Tibial nerve (tissue), 4 donors: ENCODE results near the gene AMBRA1. TPM values are rescaled to one million over a fixed set of nuclear protein-coding genes. Genes with fewer than 3 reads are reported as not detected.

ENCODE experiments used
- DNase-seq, 2 donors: peaks; one replicate each; pipeline ENCODE4 v3.0.0-alpha.2; 2019; ENCODE audit warnings: low spot score in 2 of 2
- H3K27ac ChIP-seq, 4 donors: fragments of 200-600 bp; sonication (generic) in 3 of 4; one replicate each; pipeline ENCODE4 v1.5.1; 2017 to 2019; ENCODE audit warnings: mild to moderate bottlenecking in 1 of 4
- H3K27me3 ChIP-seq, 2 donors: fragments of 200-600 bp; sonication (generic) in 1 of 2; one replicate each; pipeline versions ENCODE4 v1.5.1 to v1.6.0; 2017 to 2019
- H3K36me3 ChIP-seq, 3 donors: fragments of 200-600 bp; sonication (generic); one replicate each; pipeline ENCODE4 v1.5.1; 2018 to 2019
- H3K4me1 ChIP-seq, 4 donors: fragments of 200-600 bp; sonication (generic) in 3 of 4; one replicate each; pipeline ENCODE4 v1.5.1; 2017 to 2019
- H3K4me3 ChIP-seq, 4 donors: fragments of 200-600 bp; sonication (generic) in 3 of 4; one replicate each; pipeline ENCODE4 v1.5.1; 2017 to 2019; ENCODE audit warnings: mild to moderate bottlenecking in 1 of 4, moderate library complexity in 1 of 4
- H3K9me3 ChIP-seq, 4 donors: fragments of 200-600 bp; sonication (generic) in 3 of 4; one replicate each; pipeline ENCODE4 v1.5.1; 2017 to 2019
- CTCF ChIP-seq, 5 experiments: fragments of 200-600 bp in 3 of 5; fragments of 450-650 bp in 2 of 5; sonication (generic) in 3 of 5; IDR thresholded peaks; one replicate each; pipeline ENCODE4 v1.5.1; 2016 to 2019; ENCODE audit warnings: antibody characterized with exemption in 5 of 5, mild to moderate bottlenecking in 3 of 5, moderate library complexity in 2 of 5
- EP300 ChIP-seq, 2 donors: sonication (generic); formaldehyde crosslinking; IDR thresholded peaks; one replicate each; pipeline ENCODE4 v1.6.1; 2017; ENCODE audit warnings: antibody characterized with exemption in 2 of 2, mild to moderate bottlenecking in 1 of 2
- POLR2A ChIP-seq, 2 donors: fragments of 450-650 bp; IDR thresholded peaks; one replicate each; pipeline ENCODE4 v1.6.1; 2017; ENCODE audit warnings: antibody characterized with exemption in 2 of 2, mild to moderate bottlenecking in 2 of 2, moderate library complexity in 2 of 2
- WGBS, 2 donors: methylation state at CpG; one replicate each; pipeline ENCODE4 v1.1.5; 2018; 5-methylcytosine and 5-hydroxymethylcytosine counted together
- total RNA-seq, 4 donors: library from RNA; depleted of rRNA; stranded (reverse); fragments of >200 nt; gene quantifications; one replicate each; pipeline ENCODE4 v1.1.0, GENCODE V29; 2016

The AMBRA1 gene
- total RNA-seq, 4 donors from 2014 or later: 31.0 to 43.7 (median 35.8) TPM

- Histone ChIP-seq H3K4me1 (peaks cover 0 to 54% (median 18%) of the 10 kb centered on the region in 4 donors), H3K4me3 (peak overlapping the region; percentile 83 to 98 (median 92)), H3K36me3 (peaks cover 0 to 22% (median 0%) of the 10 kb centered on the region in 3 donors), H3K9me3 (no peaks in the 10 kb centered on the region), H3K27me3 (no peaks in the 10 kb centered on the region), H3K27ac (peak overlapping the region; percentile 92 to 99 (median 96))
- DNase-seq: no peak
- 6 to 7% methylated on average over 15 of the region's 15 CpGs for WGBS, 2 donors
- no peak for TF ChIP-seq CTCF (IDR thresholded peaks at IDR 0.05)
- TF ChIP-seq POLR2A (IDR thresholded peaks at IDR 0.05): no peak
- no peak for TF ChIP-seq EP300 (IDR thresholded peaks at IDR 0.05)
These were observed 22.8 kb upstream of the AMBRA1 start for GRCh38 chr11:46616551-46617133.

GRCh38 chr11:46615756-46616155 lies 21.9 kb upstream of the AMBRA1 start:
- no peak overlapping the region for H3K4me3 ChIP-seq
- peaks cover 0 to 45% (median 16%) of the 10 kb centered on the region in 4 donors for H3K4me1 ChIP-seq
- no peaks in the 10 kb centered on the region for H3K27me3 ChIP-seq
- no peak for DNase-seq
- TF ChIP-seq CTCF (IDR thresholded peaks at IDR 0.05) (no peak), POLR2A (IDR thresholded peaks at IDR 0.05) (no peak), EP300 (IDR thresholded peaks at IDR 0.05) (no peak)
- WGBS, 2 donors: 95 to 96% methylated on average over 7 of the region's 7 CpGs
- H3K36me3 ChIP-seq: peaks cover 0 to 13% (median 0%) of the 10 kb centered on the region in 3 donors
- H3K9me3 ChIP-seq: no peaks in the 10 kb centered on the region
- no peak overlapping the region for H3K27ac ChIP-seq

GRCh38 chr11:46612326-46612725 lies 18.5 kb upstream of the AMBRA1 start:
- no peak for DNase-seq
- Histone ChIP-seq H3K27me3 (no peaks in the 10 kb centered on the region), H3K36me3 (no peaks in the 10 kb centered on the region), H3K27ac (no peak overlapping the region), H3K9me3 (no peaks in the 10 kb centered on the region), H3K4me1 (peaks cover 0 to 20% (median 2%) of the 10 kb centered on the region in 4 donors), H3K4me3 (no peak overlapping the region)
- TF ChIP-seq CTCF (IDR thresholded peaks at IDR 0.05): no peak
- 52 to 57% methylated on average over 2 of the region's 2 CpGs for whole genome bisulfite sequencing, 2 donors

- Histone ChIP-seq H3K36me3 (no peaks in the 10 kb centered on the region), H3K27me3 (no peaks in the 10 kb centered on the region), H3K4me1 (peaks cover 0 to 20% (median 2%) of the 10 kb centered on the region in 4 donors), H3K27ac (no peak overlapping the region), H3K9me3 (no peaks in the 10 kb centered on the region), H3K4me3 (no peak overlapping the region)
- WGBS, 2 donors: 82 to 85% methylated on average over 5 of the region's 5 CpGs
- TF ChIP-seq CTCF (IDR thresholded peaks at IDR 0.05) (no peak), POLR2A (IDR thresholded peaks at IDR 0.05) (no peak), EP300 (IDR thresholded peaks at IDR 0.05) (no peak)
- DNase-seq: no peak
These were observed 17.9 kb upstream of the AMBRA1 start for GRCh38 chr11:46611526-46612304.

GRCh38 chr11:46609386-46609785 lies 15.6 kb upstream of the AMBRA1 start:
- no peaks in the 10 kb centered on the region for H3K4me1 ChIP-seq
- no peak overlapping the region for H3K27ac ChIP-seq
- H3K9me3 ChIP-seq: no peaks in the 10 kb centered on the region
- TF ChIP-seq POLR2A (IDR thresholded peaks at IDR 0.05) (no peak), CTCF (IDR thresholded peaks at IDR 0.05) (no peak), EP300 (IDR thresholded peaks at IDR 0.05) (no peak)
- H3K4me3 ChIP-seq: no peak overlapping the region
- 93 to 94% methylated on average over 6 of the region's 6 CpGs for WGBS, 2 donors
- H3K27me3 ChIP-seq: no peaks in the 10 kb centered on the region
- no peaks in the 10 kb centered on the region for H3K36me3 ChIP-seq
- DNase-seq: no peak
